Measurements from ENCODE around the gene RAC2. TPM values are rescaled to one million over a fixed set of nuclear protein-coding genes. Genes with fewer than 3 reads are reported as not detected.

The RAC2 gene
- total RNA-seq, 1 experiment from 2014 or later = not detected

GRCh38 chr22:37221424-37222333 lies 22.4 kb downstream of the RAC2 start:
- DNase-seq = no peak
- Histone ChIP-seq H3K36me3 (no peaks in the 10 kb centered on the region), H3K4me3 (no peak overlapping the region), H3K27me3 (no peaks in the 10 kb centered on the region), H3K9me3 (no peaks in the 10 kb centered on the region)

GRCh38 chr22:37220543-37220981 lies 23.5 kb downstream of the RAC2 start:
- Histone ChIP-seq H3K4me3 (no peak overlapping the region), H3K9me3 (no peaks in the 10 kb centered on the region), H3K27me3 (no peaks in the 10 kb centered on the region), H3K36me3 (no peaks in the 10 kb centered on the region)
- DNase-seq = no peak

GRCh38 chr22:37219533-37219932 lies 24.5 kb downstream of the RAC2 start:
- no peaks in the 10 kb centered on the region for H3K9me3 ChIP-seq
- H3K36me3 ChIP-seq = no peaks in the 10 kb centered on the region
- DNase-seq = no peak
- no peaks in the 10 kb centered on the region for H3K27me3 ChIP-seq
- H3K4me3 ChIP-seq = no peak overlapping the region

GRCh38 chr22:37218771-37219411 lies 25.2 kb downstream of the RAC2 start:
- H3K9me3 ChIP-seq = no peaks in the 10 kb centered on the region
- no peak overlapping the region for H3K4me3 ChIP-seq
- no peaks in the 10 kb centered on the region for H3K27me3 ChIP-seq
- H3K36me3 ChIP-seq = no peaks in the 10 kb centered on the region
- DNase-seq = no peak

GRCh38 chr22:37218399-37218770 lies 25.7 kb downstream of the RAC2 start:
- Histone ChIP-seq H3K4me3 (no peak overlapping the region), H3K27me3 (no peaks in the 10 kb centered on the region), H3K9me3 (no peaks in the 10 kb centered on the region), H3K36me3 (no peaks in the 10 kb centered on the region)
- no peak for DNase-seq

GRCh38 chr22:37215890-37216289 lies 28.2 kb downstream of the RAC2 start:
- Histone ChIP-seq H3K4me3 (no peak overlapping the region), H3K36me3 (no peaks in the 10 kb centered on the region), H3K27me3 (no peaks in the 10 kb centered on the region), H3K9me3 (no peaks in the 10 kb centered on the region)
- no peak for DNase-seq

GRCh38 chr22:37214731-37215030 lies 29.4 kb downstream of the RAC2 start:
- Histone ChIP-seq H3K27me3 (no peaks in the 10 kb centered on the region), H3K9me3 (no peaks in the 10 kb centered on the region), H3K36me3 (no peaks in the 10 kb centered on the region), H3K4me3 (no peak overlapping the region)
- no peak for DNase-seq

- H3K4me3 ChIP-seq = no peak overlapping the region
- H3K36me3 ChIP-seq = no peaks in the 10 kb centered on the region
- no peaks in the 10 kb centered on the region for H3K27me3 ChIP-seq
- H3K9me3 ChIP-seq = no peaks in the 10 kb centered on the region
- DNase-seq = no peak
Measured at GRCh38 chr22:37213941-37214730, 29.9 kb downstream of the RAC2 start.

- no peaks in the 10 kb centered on the region for H3K27me3 ChIP-seq
- no peaks in the 10 kb centered on the region for H3K36me3 ChIP-seq
- no peak overlapping the region for H3K4me3 ChIP-seq
- no peaks in the 10 kb centered on the region for H3K9me3 ChIP-seq
- DNase-seq = no peak
Measured at GRCh38 chr22:37213218-37213855, 30.7 kb downstream of the RAC2 start.

- Histone ChIP-seq H3K9me3 (no peaks in the 10 kb centered on the region), H3K36me3 (no peaks in the 10 kb centered on the region), H3K27me3 (no peaks in the 10 kb centered on the region), H3K4me3 (no peak within 1 kb of the TSS)
- DNase-seq = no peak
Measured at GRCh38 chr22:37212174-37212906, 31.7 kb downstream of the RAC2 start, which contains the start of gene SSTR3. Gene SSTR3, minus strand, starts transcription at chr22:37212477. Its CDS starts 4,674 bp downstream, at chr22:37207803.

GRCh38 chr22:37211866-37212173 lies 32.2 kb downstream of the RAC2 start:
- no peak for DNase-seq
- no peaks in the 10 kb centered on the region for H3K27me3 ChIP-seq
- no peaks in the 10 kb centered on the region for H3K9me3 ChIP-seq
- H3K4me3 ChIP-seq = no peak overlapping the region
- H3K36me3 ChIP-seq = no peaks in the 10 kb centered on the region

- H3K4me3 ChIP-seq = no peak overlapping the region
- DNase-seq = no peak
- H3K27me3 ChIP-seq = no peaks in the 10 kb centered on the region
- no peaks in the 10 kb centered on the region for H3K36me3 ChIP-seq
- H3K9me3 ChIP-seq = no peaks in the 10 kb centered on the region
Measured at GRCh38 chr22:37211075-37211865, 32.8 kb downstream of the RAC2 start.

- Histone ChIP-seq H3K27me3 (no peaks in the 10 kb centered on the region), H3K9me3 (no peaks in the 10 kb centered on the region), H3K4me3 (no peak overlapping the region), H3K36me3 (no peaks in the 10 kb centered on the region)
- no peak for DNase-seq
Measured at GRCh38 chr22:37210041-37210803, 33.8 kb downstream of the RAC2 start.

GRCh38 chr22:37209140-37209845 lies 34.8 kb downstream of the RAC2 start:
- Histone ChIP-seq H3K27me3 (no peaks in the 10 kb centered on the region), H3K9me3 (no peaks in the 10 kb centered on the region), H3K36me3 (no peaks in the 10 kb centered on the region), H3K4me3 (no peak overlapping the region)
- DNase-seq = no peak

All from MG63 (cell line).